ENCODE measurements around the gene REV3L.
"Not testable (repeated sequence)": the region's sequence is repeated elsewhere in the genome, so short reads cannot be mapped to it uniquely, and the experiment has no call there.

The REV3L gene

GRCh38 chr6:111361648-111362047 is 121.4 kb downstream of the REV3L start:
- peak; percentile 60 for DNase-seq (ENCODE audit: low spot score)

DNA sequence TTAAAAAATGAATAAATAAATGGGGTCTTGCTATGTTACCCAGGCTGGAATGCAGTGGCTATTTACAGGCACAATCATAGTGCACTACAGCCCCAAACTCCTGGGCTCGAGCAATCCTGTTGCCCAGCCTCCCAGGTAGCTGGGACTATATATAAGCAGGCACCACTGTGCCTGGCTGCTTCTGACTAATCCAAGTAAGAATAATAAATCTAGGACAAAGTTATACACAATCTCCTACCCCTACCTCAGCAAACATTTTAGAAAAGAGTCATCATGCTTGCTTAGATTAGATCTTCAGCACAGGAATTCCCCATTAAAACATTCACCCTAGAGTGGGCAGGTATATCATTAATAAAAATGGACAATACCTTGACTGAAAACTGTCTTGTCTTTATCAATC is 124.6 kb downstream of the REV3L start:
- no peak for DNase-seq (ENCODE audit: low spot score)

- DNase-seq (ENCODE audit: low spot score): no peak
Measured at GRCh38 chr6:111357705-111358104, 125.3 kb downstream of the REV3L start.

- DNase-seq (ENCODE audit: low spot score): no peak
Measured at GRCh38 chr6:111356551-111356950, 126.5 kb downstream of the REV3L start.

GRCh38 chr6:111354758-111355555 is 128.1 kb downstream of the REV3L start:
- DNase-seq (ENCODE audit: low spot score): no peak

GRCh38 chr6:111353912-111354462 is 129.0 kb downstream of the REV3L start:
- no peak for DNase-seq (ENCODE audit: low spot score)

GRCh38 chr6:111347589-111347988 is 135.4 kb downstream of the REV3L start:
- no peak for DNase-seq (ENCODE audit: low spot score)

GRCh38 chr6:111342913-111343312 is 140.1 kb downstream of the REV3L start:
- DNase-seq (ENCODE audit: low spot score): no peak

DNA sequence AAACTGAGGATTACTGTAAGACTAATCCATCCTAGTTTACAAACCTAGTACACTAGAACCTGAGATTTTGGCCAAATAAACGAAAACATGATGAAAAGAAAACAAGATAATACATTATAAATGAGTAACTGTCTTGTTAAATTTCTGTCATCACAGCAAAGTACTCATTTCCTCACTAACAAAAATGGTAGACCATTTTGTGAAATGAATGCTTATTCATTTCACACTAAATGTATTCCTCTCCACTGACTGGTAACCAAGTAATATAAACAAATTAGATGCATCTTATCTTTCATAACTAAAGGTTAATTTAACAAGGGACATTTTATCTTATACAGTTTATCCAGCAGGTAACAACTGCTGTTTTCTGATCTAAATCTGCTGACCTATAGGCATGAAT is 143.7 kb downstream of the REV3L start:
- DNase-seq (ENCODE audit: low spot score): no peak

GRCh38 chr6:111338843-111339242 is 144.2 kb downstream of the REV3L start:
- DNase-seq (ENCODE audit: low spot score): no peak

- no peak for DNase-seq (ENCODE audit: low spot score)
Measured at GRCh38 chr6:111337829-111338236, 145.2 kb downstream of the REV3L start.

GRCh38 chr6:111329882-111330633 is 153.0 kb downstream of the REV3L start:
- DNase-seq (ENCODE audit: low spot score): no peak

DNA sequence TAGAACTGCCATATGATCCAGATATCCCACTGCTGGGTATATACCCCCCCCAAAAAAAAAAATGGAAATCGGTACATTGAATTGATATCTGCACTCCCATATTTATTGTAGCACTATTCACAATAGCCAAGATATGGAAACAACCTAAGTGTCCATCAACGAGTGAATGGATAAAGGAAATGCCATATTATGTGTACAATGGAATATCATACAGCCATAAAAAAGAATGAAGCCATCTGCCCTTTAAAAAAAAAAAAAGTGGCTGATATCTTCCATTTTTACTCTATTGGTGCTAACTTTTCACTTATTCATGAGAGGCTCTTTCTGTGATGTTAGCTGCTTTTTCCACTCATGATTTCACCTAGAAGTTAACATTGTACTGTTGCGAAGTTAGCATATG is 156.5 kb downstream of the REV3L start:
- no peak for DNase-seq (ENCODE audit: low spot score)

DNA sequence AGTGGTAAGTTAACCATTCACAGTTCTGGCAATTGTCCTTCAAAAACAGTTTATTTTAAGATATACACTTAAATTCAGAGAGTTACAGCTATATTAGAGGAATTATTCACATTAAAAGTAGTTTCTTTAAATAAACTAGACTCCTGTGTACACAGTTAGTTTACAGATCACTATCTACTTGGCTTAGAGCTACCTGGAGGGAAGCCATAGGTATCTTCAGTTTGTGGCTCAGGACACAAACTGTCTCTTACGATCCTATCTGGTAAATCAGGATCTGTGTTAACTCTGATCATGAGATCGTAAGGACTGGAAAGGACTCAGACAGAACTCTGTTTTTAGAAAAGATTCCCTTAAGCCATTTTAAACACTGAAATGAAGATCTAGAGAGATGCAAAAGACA is 160.9 kb downstream of the REV3L start:
- no peak for DNase-seq (ENCODE audit: low spot score)

DNA sequence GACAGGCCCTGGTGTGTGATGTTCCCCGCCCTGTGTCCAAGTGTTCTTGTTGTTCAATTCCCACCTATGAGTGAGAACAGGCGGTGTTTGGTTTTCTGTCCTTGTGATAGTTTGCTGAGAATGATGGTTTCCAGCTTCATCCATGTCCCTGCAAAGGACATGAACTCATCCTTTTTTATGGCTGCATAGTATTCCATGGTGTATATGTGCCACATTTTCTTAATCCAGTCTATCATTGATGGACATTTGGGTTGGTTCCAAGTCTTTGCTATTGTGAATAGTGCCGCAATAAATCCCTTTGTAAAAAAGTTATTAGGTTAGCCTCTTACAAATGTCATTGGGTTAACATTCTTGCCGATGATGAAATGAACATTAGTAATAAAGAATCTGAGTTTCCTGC is 175.1 kb downstream of the REV3L start:
- not testable (repeated sequence) for DNase-seq (ENCODE audit: low spot score)

DNA sequence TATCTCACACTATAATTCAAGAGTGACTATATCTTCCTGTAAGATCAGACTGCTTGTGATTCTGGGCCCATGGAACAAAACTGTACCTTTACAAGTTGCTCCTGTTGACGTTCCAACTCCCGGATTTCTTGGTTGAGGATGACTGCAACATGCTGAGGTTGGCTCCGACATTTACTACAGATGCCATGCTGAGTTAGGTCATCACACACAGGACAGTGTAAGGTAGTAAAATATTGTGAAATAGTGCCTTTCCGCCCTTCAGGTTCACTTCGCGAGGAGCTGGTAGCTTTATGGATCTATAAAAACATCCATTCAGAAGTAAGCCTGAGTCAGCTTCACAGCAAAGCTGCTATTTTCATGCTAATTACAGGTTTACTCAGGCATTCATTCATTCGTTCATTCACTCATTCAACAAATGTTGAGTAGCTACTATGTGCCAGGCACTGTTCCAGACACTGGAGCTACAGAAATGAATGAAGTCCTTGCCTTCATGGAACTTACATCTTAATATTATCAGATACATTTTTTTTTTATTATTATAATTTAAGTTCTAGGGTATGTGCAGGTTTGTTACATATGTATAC is 175.7 kb downstream of the REV3L start:
- no peak for DNase-seq (ENCODE audit: low spot score)

DNA sequence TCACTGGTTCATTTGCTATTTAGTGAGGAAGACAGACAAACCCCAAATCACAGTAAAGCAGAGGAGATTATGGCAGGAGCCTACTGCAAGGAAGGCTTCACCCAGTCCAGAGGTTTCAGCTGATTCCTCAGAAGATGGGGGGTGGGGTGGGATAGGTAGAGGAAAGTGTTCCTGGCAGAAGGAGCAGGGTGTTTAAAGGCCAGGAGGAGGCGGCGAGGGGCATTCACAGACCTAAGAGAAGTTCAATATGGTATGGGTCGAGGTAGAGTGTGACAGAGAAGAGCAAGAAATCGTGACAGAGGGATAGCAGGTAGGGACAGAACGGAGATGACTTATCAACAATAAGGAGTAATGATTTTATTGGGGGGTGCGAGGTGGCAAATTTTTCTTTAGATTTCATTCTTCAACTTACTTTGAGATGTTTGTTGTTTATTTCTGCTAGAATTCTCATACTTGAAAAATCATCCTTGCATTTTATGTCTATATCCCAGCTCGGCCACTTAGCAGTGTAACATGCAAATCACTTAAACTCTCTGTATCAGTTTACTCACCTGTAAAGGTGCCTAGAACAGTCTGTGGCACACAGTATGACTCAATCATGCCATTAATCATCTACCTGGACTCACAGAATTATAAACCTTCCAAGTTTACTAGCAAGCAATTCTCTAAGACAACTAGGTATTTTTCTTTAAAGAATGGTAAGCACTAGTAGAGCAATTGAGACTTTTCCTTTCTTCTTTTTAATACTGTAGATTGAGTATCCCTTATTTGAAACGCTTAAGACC is 176.7 kb downstream of the REV3L start:
- DNase-seq (ENCODE audit: low spot score): no peak

- DNase-seq (ENCODE audit: low spot score): no peak
Measured at GRCh38 chr6:111301946-111302345, 181.1 kb downstream of the REV3L start.

DNA sequence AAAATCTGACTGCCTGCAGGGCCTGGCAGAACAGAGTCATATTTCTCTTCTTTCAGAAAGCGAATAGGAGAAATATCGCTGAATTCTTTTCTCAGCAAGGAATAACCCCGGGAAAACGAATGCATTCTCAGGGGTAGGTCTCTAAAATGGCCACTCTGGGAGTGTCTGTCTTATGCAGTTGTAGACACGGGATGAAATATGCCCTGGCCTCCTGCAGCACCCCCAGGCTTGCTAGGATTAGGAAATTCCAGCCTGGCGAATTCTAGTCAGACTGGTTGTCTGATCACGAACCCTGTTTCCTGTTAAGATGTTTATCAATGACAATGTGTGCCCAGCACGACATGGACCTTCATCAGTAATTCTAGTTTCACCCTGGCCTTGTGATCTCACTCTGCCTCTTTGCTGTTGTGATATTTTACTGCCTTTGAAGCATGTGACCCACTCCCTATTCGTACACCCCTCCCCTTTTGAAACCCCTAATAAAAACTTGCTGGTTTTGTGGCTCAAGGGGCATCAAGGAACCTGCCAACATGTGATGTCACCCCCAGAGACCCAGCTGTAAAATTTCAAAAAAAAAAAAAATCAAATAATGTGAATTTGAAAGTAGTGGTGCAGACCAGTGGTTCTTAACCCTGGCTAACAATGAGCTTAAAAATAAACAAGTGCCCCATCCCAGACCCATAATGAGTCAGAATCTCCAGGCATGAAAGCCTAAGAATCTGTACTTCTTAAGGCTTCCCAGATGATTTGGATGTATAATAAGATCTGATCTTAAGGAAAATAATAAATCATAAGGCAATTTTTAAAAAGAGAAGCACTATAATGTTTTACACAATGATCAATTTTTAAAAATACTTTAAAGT is 181.8 kb downstream of the REV3L start:
- DNase-seq (ENCODE audit: low spot score): not testable (repeated sequence)

DNA sequence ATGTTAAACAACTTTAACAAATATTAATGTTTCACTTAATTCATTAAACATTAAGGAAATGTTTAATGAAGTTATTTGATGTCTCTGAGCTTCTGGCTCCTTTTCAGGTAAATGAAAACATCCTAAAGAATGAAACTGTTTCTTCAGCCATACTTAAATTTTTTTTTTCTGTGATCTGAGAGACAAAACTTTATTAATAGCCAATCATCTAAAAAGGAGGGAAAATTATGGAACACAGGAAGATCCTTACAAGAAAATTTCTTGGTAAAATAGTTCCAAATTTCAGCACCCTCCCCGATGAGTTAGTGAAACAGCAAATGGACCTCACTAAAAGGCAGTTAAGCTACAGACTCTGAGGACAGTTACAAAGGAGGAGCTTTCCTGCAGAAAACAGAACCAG is 185.2 kb downstream of the REV3L start:
- no peak for DNase-seq (ENCODE audit: low spot score)

- no peak for DNase-seq (ENCODE audit: low spot score)
Measured at GRCh38 chr6:111294374-111294967, 188.5 kb downstream of the REV3L start.
